HG02870 (cell line): ENCODE data around the gene FAM219A.

Experiments used
- ATAC-seq: cut with Tn5 transposase; IDR thresholded peaks from one replicate; pipeline ENCODE4 v1.9.1; 2021; ENCODE audit warnings: mild to moderate bottlenecking, moderate library complexity; ENCODE audit not compliant: unreplicated experiment

The FAM219A gene

DNA sequence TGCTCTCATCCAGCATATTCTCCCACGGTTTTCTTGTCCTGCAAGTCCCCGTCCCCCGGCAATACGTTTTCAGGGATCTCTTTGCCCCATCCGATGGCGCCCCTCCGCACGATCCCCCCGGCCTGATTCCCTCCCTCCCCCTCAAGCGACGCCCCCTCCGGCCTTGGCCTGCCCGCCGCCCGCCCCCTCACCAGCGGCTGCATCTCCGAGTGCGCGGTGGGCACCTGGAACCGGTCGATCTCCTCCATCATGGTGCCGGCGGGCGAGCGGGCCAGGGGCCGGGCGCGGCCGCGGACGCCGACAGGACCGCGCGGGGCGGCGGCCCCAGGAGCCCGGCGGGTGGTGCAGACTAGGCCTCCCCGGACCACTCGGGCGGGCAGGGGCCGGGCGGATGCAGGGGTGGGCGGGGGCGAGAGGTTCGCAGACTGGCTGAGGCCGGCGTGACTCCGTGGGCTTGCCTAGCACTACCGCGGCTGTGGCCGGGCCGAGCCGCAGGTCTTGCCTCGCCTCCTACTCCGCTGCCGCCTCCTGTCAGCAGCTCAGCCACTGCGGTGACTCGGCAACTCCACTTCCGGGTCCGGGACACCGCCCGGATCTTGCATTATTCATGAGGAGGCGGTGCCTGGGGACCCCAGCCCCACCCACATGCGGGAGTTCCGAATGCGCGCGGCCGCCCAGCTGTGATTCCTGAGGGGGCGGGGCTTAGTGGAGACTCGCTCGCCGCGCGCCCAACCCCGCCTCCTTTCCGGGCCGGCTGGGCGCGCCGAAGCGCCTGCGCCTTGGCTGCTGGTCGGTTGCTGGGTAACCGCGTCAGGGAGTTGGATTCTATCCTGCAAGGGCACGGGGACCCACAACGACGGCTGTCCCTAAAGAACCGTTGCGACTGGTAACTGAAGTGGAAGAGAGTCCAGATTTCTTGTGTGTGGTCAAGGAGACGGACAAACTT lies at the start of gene FAM219A, which contains the start of gene DNAI1:
TSS of gene FAM219A (minus strand) at position 558 of the 946 bp plus-strand sequence. CDS start at position 251, 307 bp downstream.
TSS of gene DNAI1 (plus strand) at position 793 of the 946 bp plus-strand sequence. CDS start 201 bp downstream, outside the sequence.
- ATAC-seq: peak; percentile 98

DNA sequence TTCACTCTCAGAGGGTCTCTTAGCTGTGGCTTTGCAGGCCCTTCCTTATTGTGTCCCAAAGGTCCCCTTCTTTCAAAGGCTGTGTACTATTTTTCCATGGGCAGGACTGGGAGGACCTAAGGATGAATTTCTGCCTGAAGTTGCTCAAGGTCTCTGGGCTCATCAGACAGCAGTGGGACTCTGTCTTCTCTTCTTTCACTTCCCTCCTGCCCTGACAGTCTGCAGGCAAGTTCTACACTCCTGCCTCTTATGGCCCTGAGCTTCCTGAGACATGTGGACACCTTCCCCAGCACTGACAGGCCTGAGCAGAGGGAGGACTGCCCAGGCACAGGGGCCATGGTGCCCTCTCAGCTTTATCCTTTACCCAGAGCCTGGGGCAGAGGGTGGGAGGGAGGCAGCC lies 49.6 kb upstream of the FAM219A start:
- ATAC-seq: no peak

- ATAC-seq: no peak
Measured at GRCh38 chr9:34507556-34507955, 49.2 kb upstream of the FAM219A start.

GRCh38 chr9:34506623-34507022 lies 48.3 kb upstream of the FAM219A start:
- no peak for ATAC-seq

- no peak for ATAC-seq
Measured at GRCh38 chr9:34505370-34506120, 47.2 kb upstream of the FAM219A start.

GRCh38 chr9:34503406-34503805 lies 45.0 kb upstream of the FAM219A start:
- ATAC-seq: no peak

DNA sequence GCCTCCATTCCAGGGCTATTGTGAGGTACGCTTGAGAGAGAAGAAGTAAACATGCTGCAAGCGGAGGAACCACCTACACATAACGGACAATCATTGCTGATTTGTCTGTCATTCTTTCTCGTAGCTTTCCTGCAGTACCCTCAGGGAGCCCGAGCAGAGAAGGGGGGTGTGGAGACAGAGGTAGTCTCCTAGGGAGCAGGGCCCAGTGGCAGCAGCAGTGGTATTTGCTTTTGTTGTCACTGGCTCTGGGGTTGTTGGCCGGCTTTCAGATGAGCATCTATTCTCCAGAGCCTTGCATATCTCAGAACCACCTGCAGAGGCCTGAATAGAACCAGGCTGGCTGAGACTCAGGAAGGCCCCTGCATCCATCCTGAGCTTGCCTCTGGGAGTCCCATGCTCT lies 44.5 kb upstream of the FAM219A start:
- ATAC-seq: no peak

GRCh38 chr9:34502471-34502870 lies 44.1 kb upstream of the FAM219A start:
- no peak for ATAC-seq

GRCh38 chr9:34501889-34502425 lies 43.6 kb upstream of the FAM219A start:
- ATAC-seq: no peak

DNA sequence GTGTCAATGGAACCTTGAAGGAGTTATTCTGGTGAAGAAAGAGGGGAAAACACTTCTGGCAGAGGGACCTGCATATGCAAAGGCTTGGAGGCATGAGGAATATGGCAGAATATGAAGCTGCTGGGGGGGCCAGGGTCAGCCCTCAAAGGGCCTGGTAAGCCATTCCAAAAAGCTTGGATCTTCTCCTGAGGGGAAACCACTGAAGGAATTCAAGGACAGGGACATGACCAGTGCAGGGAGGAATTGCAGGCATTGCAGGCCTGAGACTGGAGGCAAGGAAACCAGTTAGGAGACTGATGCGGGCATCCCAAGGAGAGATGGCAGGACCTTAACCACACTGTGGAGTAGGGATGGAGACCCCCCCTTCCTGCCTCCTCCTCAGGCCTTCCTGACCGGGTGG lies 43.0 kb upstream of the FAM219A start:
- no peak for ATAC-seq

DNA sequence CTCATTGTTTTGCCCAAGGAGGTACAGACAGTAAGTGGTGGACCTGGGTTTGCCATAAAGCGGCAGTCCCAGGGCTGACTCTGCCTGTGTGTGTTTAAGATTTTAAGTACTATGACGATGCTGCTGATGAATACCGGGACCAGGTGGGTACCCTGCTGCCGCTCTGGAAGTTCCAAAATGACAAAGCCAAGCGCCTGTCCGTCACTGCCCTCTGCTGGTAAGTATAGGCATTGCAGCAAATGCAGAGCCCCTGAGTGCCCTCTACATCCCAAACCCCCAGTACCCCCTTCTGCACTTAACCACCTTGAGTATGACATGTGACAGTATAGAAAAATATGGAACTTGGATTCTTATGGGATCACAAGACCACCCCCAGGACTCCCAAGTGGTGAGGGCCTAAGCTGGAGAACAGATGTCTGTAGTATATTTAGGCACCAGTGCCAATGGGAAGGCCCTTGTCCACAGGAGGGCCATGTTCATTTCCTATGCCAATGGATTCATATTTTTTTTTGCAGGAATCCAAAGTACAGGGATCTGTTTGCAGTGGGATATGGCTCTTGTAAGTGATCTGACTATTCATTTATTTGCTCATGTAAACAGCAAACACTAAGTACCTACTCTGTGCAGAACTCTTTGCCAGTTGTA lies 42.4 kb upstream of the FAM219A start:
- ATAC-seq: peak; percentile 44

- ATAC-seq: no peak
Measured at GRCh38 chr9:34499076-34499475, 40.7 kb upstream of the FAM219A start.

DNA sequence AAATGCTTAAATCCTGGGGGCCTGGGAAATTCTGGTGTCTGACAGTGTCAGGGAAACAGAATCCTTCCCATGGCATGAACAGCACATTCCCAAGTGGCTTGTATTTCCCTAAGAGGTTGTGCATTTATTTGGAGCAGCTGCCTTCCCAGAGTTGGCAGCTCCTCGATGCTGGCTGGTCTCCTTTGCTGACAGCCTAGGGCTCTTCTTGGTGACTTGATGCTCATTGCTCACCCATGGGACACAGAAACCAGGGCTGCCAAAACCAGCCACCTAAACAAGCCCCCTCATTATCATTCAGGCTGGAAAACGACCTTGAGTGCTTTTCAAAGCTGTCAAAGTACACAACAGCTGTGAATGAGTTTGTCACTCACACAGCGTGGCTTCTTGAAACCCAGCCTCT lies 40.2 kb upstream of the FAM219A start:
- no peak for ATAC-seq

GRCh38 chr9:34496149-34496712 lies 37.9 kb upstream of the FAM219A start:
- ATAC-seq: no peak

DNA sequence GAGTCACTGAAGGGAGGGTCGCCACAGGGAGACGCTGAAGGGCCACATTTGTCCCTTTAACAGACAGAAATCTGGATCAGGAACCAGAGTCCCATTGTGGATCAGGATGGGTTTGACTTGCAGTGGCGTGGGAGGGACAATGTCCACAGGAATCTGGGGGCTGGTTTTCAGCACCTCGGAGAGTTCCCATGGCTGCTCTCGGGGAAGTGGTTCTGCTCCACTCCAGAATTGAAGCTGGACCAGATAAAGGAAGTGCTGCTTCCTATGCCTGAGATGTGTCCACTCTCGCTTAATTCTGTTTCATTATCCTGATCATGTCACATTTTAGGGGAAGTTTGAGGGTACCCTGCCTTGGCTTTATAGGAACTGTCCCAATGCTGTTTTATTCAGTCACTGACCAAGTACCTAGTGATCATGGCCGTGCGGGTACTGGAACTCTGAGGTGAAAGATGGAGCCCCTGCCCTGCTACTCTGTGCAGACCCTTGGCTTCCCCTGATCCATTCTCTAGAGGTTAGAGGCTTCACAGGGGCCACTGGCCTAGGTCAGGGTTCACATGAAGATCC lies 35.7 kb upstream of the FAM219A start:
- no peak for ATAC-seq

GRCh38 chr9:34492051-34492450 lies 33.7 kb upstream of the FAM219A start:
- no peak for ATAC-seq

GRCh38 chr9:34491596-34491995 lies 33.2 kb upstream of the FAM219A start:
- no peak for ATAC-seq

DNA sequence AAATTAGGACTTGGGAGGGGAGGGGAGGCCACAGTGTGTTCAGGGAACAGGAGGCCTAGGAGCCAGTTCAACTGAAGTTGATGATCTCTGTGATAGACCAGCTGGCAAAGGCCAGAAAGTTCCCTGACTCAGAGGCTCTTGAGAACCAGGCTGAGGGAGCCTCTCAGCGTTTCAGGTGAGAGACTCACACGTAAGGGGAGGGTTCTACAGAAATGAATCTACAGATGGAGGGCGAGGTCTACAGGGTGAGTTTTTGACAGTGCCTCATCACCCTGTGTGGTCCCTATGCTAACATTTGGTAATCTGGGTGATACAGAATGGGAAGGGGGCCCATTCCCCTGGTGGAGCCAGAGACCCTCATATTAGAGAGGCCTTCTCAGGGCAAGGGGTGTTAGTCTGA lies 32.4 kb upstream of the FAM219A start:
- ATAC-seq: no peak

DNA sequence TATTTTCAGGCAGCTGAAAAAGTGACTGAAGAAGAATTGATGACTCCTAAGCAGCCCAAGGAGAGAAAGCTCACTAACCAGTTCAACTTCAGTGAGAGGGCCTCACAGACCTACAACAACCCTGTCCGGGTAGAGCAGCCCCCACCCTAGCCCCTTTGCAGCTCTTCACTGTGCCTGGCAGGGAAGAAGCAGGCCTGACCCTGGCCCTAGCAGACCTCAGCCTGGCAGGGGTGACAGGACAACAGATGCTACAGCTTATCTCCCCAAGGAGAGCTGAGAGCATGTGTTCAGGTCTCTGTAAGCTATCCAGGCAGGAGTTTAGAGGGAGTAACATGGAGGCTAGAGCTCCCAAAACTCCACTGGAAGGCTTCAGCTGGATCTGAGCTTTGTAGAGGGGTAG lies 32.0 kb upstream of the FAM219A start:
- no peak for ATAC-seq

DNA sequence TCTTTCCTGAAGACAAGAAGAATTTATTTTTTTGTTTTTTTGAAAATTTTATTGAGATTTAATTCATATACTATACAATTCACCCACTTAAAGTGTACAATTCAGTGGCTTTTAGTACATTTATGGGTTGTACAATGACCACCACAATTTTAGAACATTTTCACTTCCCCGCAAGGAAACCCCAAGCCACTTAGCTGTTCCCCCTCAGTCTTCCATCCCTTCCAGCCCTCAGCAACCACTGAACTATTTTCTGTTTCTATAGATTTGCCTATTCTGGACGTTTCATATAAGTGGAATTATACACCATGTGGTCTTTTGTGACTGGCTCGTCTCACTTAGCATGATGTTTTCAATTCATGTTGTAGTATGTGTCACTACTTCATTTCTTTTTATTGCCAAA lies 28.2 kb upstream of the FAM219A start:
- ATAC-seq: no peak
